Renal cortex interstitium (tissue), 11 donors: ENCODE data around the gene EXOC6B. TPM values are rescaled to one million over a fixed set of nuclear protein-coding genes. Genes with fewer than 3 reads are reported as not detected.

Source experiments
- DNase-seq, 11 donors: peaks; one replicate each; pipeline ENCODE4 v3.0.0-alpha.2; 2013; ENCODE audit warnings: low read depth in 9 of 11, low spot score in 4 of 11; ENCODE audit errors: extremely low read depth in 1 of 11
- polyA plus RNA-seq, 3 donors: library from polyadenylated mRNA; unstranded; fragments of 120-200 nt; gene quantifications; one replicate each; pipeline ENCODE4 v1.2.1, GENCODE V29; 2013; ENCODE audit not compliant: insufficient read length in 3 of 3

EXOC6B gene
- polyA plus RNA-seq, 3 donors: 22.2 to 24.2 (median 22.7) TPM

- no peak for DNase-seq
Observed at GRCh38 chr2:72141881-72142451, 683.9 kb downstream of the EXOC6B start.

GRCh38 chr2:72141032-72141645 lies 684.7 kb downstream of the EXOC6B start:
- no peak for DNase-seq

GRCh38 chr2:72140621-72140960 lies 685.2 kb downstream of the EXOC6B start:
- DNase-seq: no peak

- no peak for DNase-seq
Observed at GRCh38 chr2:72139874-72140620, 685.8 kb downstream of the EXOC6B start.

- no peak for DNase-seq
Observed at GRCh38 chr2:72139471-72139873, 686.4 kb downstream of the EXOC6B start.

- no peak for DNase-seq
Observed at GRCh38 chr2:72138921-72139381, 686.9 kb downstream of the EXOC6B start.

GRCh38 chr2:72138011-72138881 lies 687.6 kb downstream of the EXOC6B start:
- no peak for DNase-seq

GRCh38 chr2:72137498-72138010 lies 688.3 kb downstream of the EXOC6B start:
- DNase-seq: no peak

- no peak for DNase-seq
Observed at GRCh38 chr2:72136933-72137497, 688.8 kb downstream of the EXOC6B start.

- DNase-seq: no peak
Observed at GRCh38 chr2:72136331-72136730, 689.5 kb downstream of the EXOC6B start.

GRCh38 chr2:72135921-72136320 lies 689.9 kb downstream of the EXOC6B start:
- DNase-seq: no peak

GRCh38 chr2:72134997-72135800 lies 690.6 kb downstream of the EXOC6B start:
- no peak for DNase-seq

GRCh38 chr2:72134408-72134996 lies 691.3 kb downstream of the EXOC6B start:
- DNase-seq: no peak

GRCh38 chr2:72133721-72134407 lies 692.0 kb downstream of the EXOC6B start:
- no peak for DNase-seq

- no peak for DNase-seq
Observed at GRCh38 chr2:72132981-72133720, 692.7 kb downstream of the EXOC6B start.

- DNase-seq: no peak
Observed at GRCh38 chr2:72131916-72132841, 693.7 kb downstream of the EXOC6B start.
